KMS-11 (cell line): ENCODE results near the gene GBP1.
A peak's percentile ranks its signal among the peaks of the same experiment; 100 is the strongest.
"Not testable (repeated sequence)": the region's sequence is repeated elsewhere in the genome, so short reads cannot be mapped to it uniquely, and the experiment has no call there.

ENCODE experiments used
- H2AFZ ChIP-seq: fragments of 200-600 bp; sonication (generic); 2 replicates; pipeline ENCODE4 v1.6.1; 2016; ENCODE audit warnings: antibody characterized with exemption, mixed run types, low read depth
- H3K27ac ChIP-seq: fragments of 200-600 bp; sonication (generic); 2 replicates; pipeline ENCODE4 v1.6.1; 2016; ENCODE audit warnings: mild to moderate bottlenecking, mixed run types
- H3K27me3 ChIP-seq: fragments of 200-600 bp; sonication (generic); 2 replicates; pipeline ENCODE4 v1.6.1; 2017; ENCODE audit warnings: mild to moderate bottlenecking, low read depth, mixed run types, moderate library complexity; ENCODE audit not compliant: insufficient read depth
- H3K36me3 ChIP-seq: fragments of 200-600 bp; sonication (generic); 2 replicates; pipeline ENCODE4 v1.6.1; 2017; ENCODE audit warnings: mild to moderate bottlenecking, mixed run types; ENCODE audit not compliant: insufficient read depth
- H3K4me1 ChIP-seq: fragments of 200-600 bp; sonication (generic); 2 replicates; pipeline ENCODE4 v1.6.1; 2016; ENCODE audit warnings: mild to moderate bottlenecking, low read depth, mixed run types; ENCODE audit not compliant: poor library complexity, severe bottlenecking
- H3K4me2 ChIP-seq: fragments of 200-600 bp; sonication (generic); 2 replicates; pipeline ENCODE4 v1.7.0; 2016; ENCODE audit warnings: mild to moderate bottlenecking, mixed run types
- H3K4me3 ChIP-seq: fragments of 200-600 bp; sonication (generic); IDR thresholded peaks from 2 replicates; pipeline ENCODE4 v1.6.1; 2017; ENCODE audit warnings: low read depth, low read length, mixed read lengths; ENCODE audit not compliant: insufficient read depth
- H3K79me2 ChIP-seq: fragments of 200-600 bp; sonication (generic); 2 replicates; pipeline ENCODE4 v1.6.1; 2016; ENCODE audit warnings: low read depth, mixed run types; ENCODE audit not compliant: insufficient read depth
- H3K9ac ChIP-seq: fragments of 200-600 bp; sonication (generic); 2 replicates; pipeline ENCODE4 v1.6.1; 2016; ENCODE audit warnings: mild to moderate bottlenecking, mixed run types
- H4K20me1 ChIP-seq: fragments of 200-600 bp; sonication (generic); 2 replicates; pipeline ENCODE4 v1.6.1; 2016; ENCODE audit warnings: mild to moderate bottlenecking, mixed run types; ENCODE audit not compliant: insufficient read depth
- TF ChIP-seq, protein P1 (sequence below): fragments of 200-600 bp; sonication (generic); conservative IDR thresholded peaks from 2 replicates; pipeline ENCODE4 v1.6.1; 2017; ENCODE audit warnings: low read depth, mild to moderate bottlenecking, antibody characterized with exemption, low read length, moderate library complexity, mixed read lengths

The GBP1 gene

DNA sequence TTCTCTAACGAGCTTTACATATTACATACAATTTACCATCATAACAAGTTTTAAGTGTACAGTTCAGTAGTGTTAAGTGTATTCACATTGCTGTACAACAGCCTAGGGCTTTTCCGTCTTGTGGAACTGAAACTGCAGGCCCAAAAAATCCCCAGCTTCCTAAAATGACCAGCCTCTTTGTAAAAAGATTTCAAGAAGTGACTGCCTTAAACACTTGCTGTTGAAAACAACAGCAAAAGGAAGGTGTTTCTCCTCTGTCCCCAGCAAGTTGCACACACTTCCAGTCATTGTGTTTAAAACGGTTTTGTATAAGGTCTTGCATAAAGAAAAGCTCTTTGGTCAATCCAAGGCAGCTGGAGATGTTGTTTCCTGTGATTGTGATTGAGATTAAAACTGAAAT is 16.0 kb upstream of the GBP1 start:
- Histone ChIP-seq H3K9ac (no peak overlapping the region), H3K27ac (no peak overlapping the region), H3K79me2 (no peaks in the 10 kb centered on the region), H3K36me3 (no peaks in the 10 kb centered on the region), H3K27me3 (no peaks in the 10 kb centered on the region), H2AFZ (no peak overlapping the region), H3K4me2 (no peak overlapping the region), H4K20me1 (no peaks in the 10 kb centered on the region), H3K4me3 (no peak overlapping the region), H3K4me1 (no peaks in the 10 kb centered on the region)
- TF ChIP-seq, protein P1, sequence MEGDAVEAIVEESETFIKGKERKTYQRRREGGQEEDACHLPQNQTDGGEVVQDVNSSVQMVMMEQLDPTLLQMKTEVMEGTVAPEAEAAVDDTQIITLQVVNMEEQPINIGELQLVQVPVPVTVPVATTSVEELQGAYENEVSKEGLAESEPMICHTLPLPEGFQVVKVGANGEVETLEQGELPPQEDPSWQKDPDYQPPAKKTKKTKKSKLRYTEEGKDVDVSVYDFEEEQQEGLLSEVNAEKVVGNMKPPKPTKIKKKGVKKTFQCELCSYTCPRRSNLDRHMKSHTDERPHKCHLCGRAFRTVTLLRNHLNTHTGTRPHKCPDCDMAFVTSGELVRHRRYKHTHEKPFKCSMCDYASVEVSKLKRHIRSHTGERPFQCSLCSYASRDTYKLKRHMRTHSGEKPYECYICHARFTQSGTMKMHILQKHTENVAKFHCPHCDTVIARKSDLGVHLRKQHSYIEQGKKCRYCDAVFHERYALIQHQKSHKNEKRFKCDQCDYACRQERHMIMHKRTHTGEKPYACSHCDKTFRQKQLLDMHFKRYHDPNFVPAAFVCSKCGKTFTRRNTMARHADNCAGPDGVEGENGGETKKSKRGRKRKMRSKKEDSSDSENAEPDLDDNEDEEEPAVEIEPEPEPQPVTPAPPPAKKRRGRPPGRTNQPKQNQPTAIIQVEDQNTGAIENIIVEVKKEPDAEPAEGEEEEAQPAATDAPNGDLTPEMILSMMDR, result no peak

DNA sequence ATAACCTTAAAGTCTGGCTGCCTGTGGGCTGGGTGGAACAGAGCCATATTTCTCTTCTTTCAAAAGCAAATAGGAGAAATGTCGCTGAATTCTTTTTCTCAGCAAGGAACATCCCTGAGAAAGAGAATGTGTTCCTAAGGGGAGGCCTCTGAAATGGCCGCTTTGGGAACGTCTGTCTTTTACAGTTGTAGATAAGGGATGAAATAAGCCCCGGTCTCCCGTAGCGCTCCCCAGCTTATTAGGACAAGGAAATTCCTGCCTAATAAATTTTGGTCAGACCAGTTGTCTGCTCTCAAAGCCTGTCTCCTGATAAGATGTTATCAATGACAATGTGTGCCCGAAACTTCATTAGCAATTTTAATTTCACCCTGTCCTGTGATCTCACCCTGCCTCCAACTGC is 15.1 kb upstream of the GBP1 start:
- H4K20me1 ChIP-seq, H3K27me3 ChIP-seq, H3K27ac ChIP-seq, H3K9ac ChIP-seq, H3K79me2 ChIP-seq, H3K4me3 ChIP-seq, H3K4me2 ChIP-seq, H3K36me3 ChIP-seq, H2AFZ ChIP-seq, H3K4me1 ChIP-seq: not testable (repeated sequence)

DNA sequence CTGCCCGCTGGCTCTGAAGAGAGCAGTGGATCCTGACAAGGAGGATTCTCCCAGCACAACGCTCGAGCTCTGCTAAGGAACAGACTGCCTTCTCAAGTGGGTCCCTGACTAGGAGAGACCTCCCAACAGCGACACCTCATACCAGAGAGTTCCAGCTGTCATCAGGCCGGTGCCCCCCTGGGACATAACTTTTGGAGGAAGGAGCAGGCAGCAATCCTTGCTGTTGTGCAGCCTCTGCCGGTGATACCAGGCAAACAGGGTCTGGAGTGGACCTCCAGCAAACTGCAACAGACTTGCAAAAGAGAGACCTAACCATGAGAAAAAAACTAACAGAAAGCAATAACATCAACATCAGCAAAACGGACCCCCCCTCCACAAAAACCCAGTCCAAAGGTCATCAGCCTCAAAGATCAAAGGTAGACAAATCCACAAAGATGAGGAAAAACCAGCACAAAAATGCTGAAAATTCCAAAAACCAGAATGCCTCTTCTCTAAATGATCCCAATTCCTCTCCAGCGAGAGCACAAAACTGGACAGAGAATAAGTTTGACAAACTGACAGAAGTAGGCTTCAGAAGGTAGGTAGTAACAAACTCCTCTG is 7.6 kb upstream of the GBP1 start:
- not testable (repeated sequence) for H4K20me1 ChIP-seq, H2AFZ ChIP-seq, H3K36me3 ChIP-seq, H3K4me2 ChIP-seq, H3K9ac ChIP-seq, H3K27ac ChIP-seq, H3K4me3 ChIP-seq, H3K27me3 ChIP-seq, H3K4me1 ChIP-seq, H3K79me2 ChIP-seq

DNA sequence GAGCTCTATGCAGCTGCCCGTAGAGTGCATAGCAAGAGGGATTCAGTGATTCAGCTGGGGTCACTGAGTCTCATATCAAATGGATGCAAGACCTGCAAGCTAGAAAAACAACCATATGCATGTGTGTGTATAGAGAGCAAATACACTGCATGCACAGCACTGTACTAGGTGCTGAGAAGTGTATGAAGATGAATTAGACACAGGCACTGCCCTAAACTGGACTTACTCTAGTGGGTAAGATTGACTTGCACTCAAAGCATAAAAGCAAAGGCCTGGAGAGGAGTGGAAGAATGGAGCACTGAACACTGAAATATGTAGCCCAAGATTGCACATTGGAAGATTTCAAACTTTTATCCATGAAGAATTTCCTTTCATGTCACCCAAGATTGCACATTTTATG is 5.5 kb upstream of the GBP1 start:
- Histone ChIP-seq H3K79me2 (no peaks in the 10 kb centered on the region), H3K4me2 (no peak overlapping the region), H2AFZ (no peak overlapping the region), H3K27me3 (no peaks in the 10 kb centered on the region), H3K4me3 (no peak overlapping the region), H3K9ac (no peak overlapping the region), H3K36me3 (no peaks in the 10 kb centered on the region), H3K4me1 (peaks cover 7% of the 10 kb centered on the region), H4K20me1 (no peaks in the 10 kb centered on the region), H3K27ac (no peak overlapping the region)
- TF ChIP-seq, protein P1, result no peak

DNA sequence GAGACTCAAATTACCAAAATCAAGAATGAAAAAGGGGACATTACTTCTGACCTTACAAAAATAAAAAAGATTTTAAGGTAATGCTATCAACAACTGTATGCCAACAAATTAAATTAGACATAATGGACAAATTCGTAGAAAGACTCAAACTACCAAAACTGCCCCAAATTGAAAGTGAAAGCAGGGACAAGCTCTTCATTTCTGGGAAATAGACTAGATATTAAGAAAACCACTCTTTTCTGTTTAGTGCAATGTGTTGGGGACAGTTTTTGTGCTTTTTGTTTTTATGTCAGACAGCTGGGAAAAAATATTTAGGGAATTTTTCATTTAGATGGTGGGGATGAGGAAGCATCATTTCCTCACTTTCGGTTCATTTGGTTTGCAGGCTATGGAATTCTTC is 4.9 kb upstream of the GBP1 start:
- Histone ChIP-seq H4K20me1 (no peaks in the 10 kb centered on the region), H3K9ac (no peak overlapping the region), H3K27me3 (no peaks in the 10 kb centered on the region), H3K27ac (no peak overlapping the region), H2AFZ (peak overlapping the region; percentile 30; the same call in 1 of the 2 replicates), H3K79me2 (no peaks in the 10 kb centered on the region), H3K4me1 (peaks cover 11% of the 10 kb centered on the region), H3K4me3 (no peak overlapping the region), H3K4me2 (peak overlapping the region; percentile 60; the same call in 1 of the 2 replicates), H3K36me3 (no peaks in the 10 kb centered on the region)
- TF ChIP-seq, protein P1, result no peak
